GM19025 (cell line): Measurements from ENCODE around the gene ARF3.
A peak's percentile ranks its signal among the peaks of the same experiment; 100 is the strongest.

Experiments
- ATAC-seq: cut with Tn5 transposase; IDR thresholded peaks from one replicate; pipeline ENCODE4 v1.9.1; 2021; ENCODE audit warnings: mild to moderate bottlenecking, low read depth, moderate library complexity; ENCODE audit not compliant: unreplicated experiment

The ARF3 gene

GRCh38 chr12:48957141-48958048, at the start of gene ARF3:
ARF3 (minus strand) TSS chr12:48957487; CDS start chr12:48941095, 16,392 bp downstream.
- ATAC-seq, result peak; percentile 90

- no peak for ATAC-seq
These were observed 43.1 kb upstream of the ARF3 start for GRCh38 chr12:49000346-49000745.

- no peak for ATAC-seq
These were observed 42.3 kb upstream of the ARF3 start, which contains the start of gene DDN for GRCh38 chr12:48999371-49000131. DDN (minus strand) TSS chr12:48999375; CDS start chr12:48999287, 88 bp downstream.

- ATAC-seq, result no peak
These were observed 41.4 kb upstream of the ARF3 start for GRCh38 chr12:48998497-48999353.

- no peak for ATAC-seq
These were observed 40.6 kb upstream of the ARF3 start for GRCh38 chr12:48997719-48998496.

GRCh38 chr12:48996794-48997718, 39.8 kb upstream of the ARF3 start:
- ATAC-seq, result no peak

GRCh38 chr12:48995086-48995879, 38.0 kb upstream of the ARF3 start:
- no peak for ATAC-seq

GRCh38 chr12:48994224-48995085, 37.2 kb upstream of the ARF3 start:
- no peak for ATAC-seq

GRCh38 chr12:48993787-48994186, 36.5 kb upstream of the ARF3 start:
- ATAC-seq, result no peak

- ATAC-seq, result no peak
These were observed 34.2 kb upstream of the ARF3 start for GRCh38 chr12:48991247-48992050.

GRCh38 chr12:48990552-48990951, 33.3 kb upstream of the ARF3 start:
- no peak for ATAC-seq

GRCh38 chr12:48988030-48988649, 30.9 kb upstream of the ARF3 start:
- ATAC-seq, result no peak

GRCh38 chr12:48986720-48987291, 29.5 kb upstream of the ARF3 start:
- ATAC-seq, result no peak

- no peak for ATAC-seq
These were observed 28.6 kb upstream of the ARF3 start for GRCh38 chr12:48985901-48986300.

- no peak for ATAC-seq
These were observed 28.2 kb upstream of the ARF3 start for GRCh38 chr12:48985475-48985897.
